Neural cell (in vitro differentiated cells): ENCODE measurements around the gene HSH2D. TPM values are rescaled to one million over a fixed set of nuclear protein-coding genes. Genes with fewer than 3 reads are reported as not detected.

Experiments used
- H2AFZ ChIP-seq: fragments of 200-600, 300-800 bp; sonication (generic), shearing (Covaris generic); 2 replicates; pipeline ENCODE4 v1.6.0; 2014; ENCODE audit warnings: low read depth, mild to moderate bottlenecking, antibody characterized with exemption, low read length, moderate library complexity
- H3F3A ChIP-seq: fragments of 200-600 bp; shearing (Covaris generic); 2 replicates; pipeline ENCODE4 v1.6.1; 2016; ENCODE audit warnings: mild to moderate bottlenecking, moderate library complexity, mixed read lengths, antibody characterized with exemption, low read length; ENCODE audit not compliant: insufficient read depth, poor library complexity, severe bottlenecking
- H3K27ac ChIP-seq: fragments of 200-600, 300-800 bp; sonication (generic), shearing (Covaris generic); 2 replicates; pipeline ENCODE4 v1.5.1; 2014; ENCODE audit warnings: mild to moderate bottlenecking, low read length, moderate library complexity
- H3K27me3 ChIP-seq: fragments of 300-800, 200-600 bp; sonication (generic), shearing (Covaris generic); 2 replicates; pipeline ENCODE4 v1.6.0; 2014; ENCODE audit warnings: mild to moderate bottlenecking, low read depth, low read length, moderate library complexity; ENCODE audit not compliant: insufficient read depth
- H3K36me3 ChIP-seq: fragments of 300-800, 200-600 bp; sonication (generic), shearing (Covaris generic); 2 replicates; pipeline ENCODE4 v1.5.1; 2014; ENCODE audit warnings: mild to moderate bottlenecking, antibody characterized with exemption, low read length, moderate library complexity; ENCODE audit not compliant: insufficient read depth
- H3K4me2 ChIP-seq: fragments of 300-800, 200-600 bp; sonication (generic), shearing (Covaris generic); 2 replicates; pipeline ENCODE4 v1.6.0; 2014; ENCODE audit warnings: mild to moderate bottlenecking, low read length
- H3K4me3 ChIP-seq: fragments of 300-800, 200-600 bp; sonication (generic), shearing (Covaris generic); 2 replicates; pipeline ENCODE4 v1.5.1; 2014; ENCODE audit warnings: mild to moderate bottlenecking, low read length, moderate library complexity
- H3K79me2 ChIP-seq: fragments of 200-600 bp; shearing (Covaris generic); replicated peaks from 2 replicates; pipeline ENCODE4 v1.6.0; 2014; ENCODE audit warnings: mild to moderate bottlenecking, low read length, moderate library complexity; ENCODE audit not compliant: insufficient read depth
- H3K9ac ChIP-seq: fragments of 300-800, 200-600 bp; sonication (generic), shearing (Covaris generic); 2 replicates; pipeline ENCODE4 v1.6.1; 2016; ENCODE audit warnings: mild to moderate bottlenecking, low read length, mixed read lengths
- H3K9me2 ChIP-seq: fragments of 200-600 bp; shearing (Covaris generic); 2 replicates; pipeline ENCODE4 v1.6.1; 2016; ENCODE audit warnings: mild to moderate bottlenecking, low read length, mixed read lengths; ENCODE audit not compliant: insufficient read depth
- H3K9me3 ChIP-seq: fragments of 200-600, 300-800 bp; sonication (generic), shearing (Covaris generic); 2 replicates; pipeline ENCODE4 v1.6.1; 2016; ENCODE audit warnings: mild to moderate bottlenecking, mixed run types, low read length, moderate library complexity, mixed read lengths
- H4K20me1 ChIP-seq: fragments of 200-600 bp; shearing (Covaris generic); 2 replicates; pipeline ENCODE4 v1.6.1; 2016; ENCODE audit warnings: mild to moderate bottlenecking, mixed run types; ENCODE audit not compliant: insufficient read depth
- EP300 ChIP-seq: fragments of 450-650 bp; conservative IDR thresholded peaks from 2 replicates; pipeline ENCODE4 v1.6.1; 2014; ENCODE audit warnings: antibody characterized with exemption, mild to moderate bottlenecking, moderate library complexity; ENCODE audit not compliant: poor library complexity, severe bottlenecking
- EZH2 ChIP-seq: fragments of 200-600, 300-800 bp; shearing (Covaris generic), sonication (generic); IDR thresholded peaks from 2 replicates; pipeline ENCODE4 v1.6.1; 2014; ENCODE audit warnings: antibody characterized with exemption, low read length, borderline replicate concordance, mild to moderate bottlenecking; ENCODE audit not compliant: insufficient read depth, poor library complexity, severe bottlenecking
- MXI1 ChIP-seq: fragments of 450-650 bp; conservative IDR thresholded peaks from 2 replicates; pipeline ENCODE4 v1.6.1; 2014; ENCODE audit warnings: antibody characterized with exemption, mild to moderate bottlenecking; ENCODE audit not compliant: poor library complexity, severe bottlenecking
- POLR2AphosphoS5 ChIP-seq: IDR thresholded peaks from 2 replicates; pipeline ENCODE4 v1.6.1; 2012
- RAD21 ChIP-seq: fragments of 450-650 bp; conservative IDR thresholded peaks from 2 replicates; pipeline ENCODE4 v1.6.1; 2014; ENCODE audit warnings: antibody characterized with exemption, mild to moderate bottlenecking, moderate library complexity
- SMC3 ChIP-seq: fragments of 450-650 bp; conservative IDR thresholded peaks from 2 replicates; pipeline ENCODE4 v1.6.1; 2014; ENCODE audit warnings: antibody characterized with exemption, mild to moderate bottlenecking, moderate library complexity; ENCODE audit not compliant: poor library complexity
- TAF1 ChIP-seq: IDR thresholded peaks from 2 replicates; pipeline ENCODE4 v1.6.1; 2012; ENCODE audit warnings: low read depth
- polyA plus RNA-seq: library from polyadenylated mRNA; depleted of rRNA; stranded (reverse); fragments of >200 nt; gene quantifications from 2 replicates; pipeline ENCODE4 v1.2.3, GENCODE V29; 2014
- TF ChIP-seq, protein P1 (sequence below): fragments of 450-650 bp; IDR thresholded peaks from 2 replicates; pipeline ENCODE4 v1.5.1; 2014; ENCODE audit warnings: antibody characterized with exemption, mild to moderate bottlenecking, moderate library complexity; ENCODE audit not compliant: poor library complexity, severe bottlenecking
- TF ChIP-seq, protein P2 (sequence below): IDR thresholded peaks from 2 replicates; pipeline ENCODE4 v1.6.1; 2012; ENCODE audit warnings: borderline replicate concordance

Gene HSH2D
- polyA plus RNA-seq, 1 donor from 2014 or later: not detected

- Histone ChIP-seq H2AFZ (no peak overlapping the region), H3K9me2 (no peaks in the 10 kb centered on the region), H3K9me3 (no peaks in the 10 kb centered on the region), H3K4me2 (no peak overlapping the region), H3K36me3 (no peaks in the 10 kb centered on the region), H3K4me3 (no peak overlapping the region), H3K27me3 (no peaks in the 10 kb centered on the region), H3K9ac (no peak overlapping the region), H4K20me1 (no peaks in the 10 kb centered on the region), H3K27ac (no peak overlapping the region), H3F3A (no peaks in the 10 kb centered on the region), H3K79me2 (no peaks in the 10 kb centered on the region)
- TF ChIP-seq POLR2AphosphoS5 (no peak), TAF1 (no peak), MXI1 (no peak), RAD21 (no peak), EZH2 (no peak), EP300 (no peak), SMC3 (no peak)
- TF ChIP-seq, protein P1, sequence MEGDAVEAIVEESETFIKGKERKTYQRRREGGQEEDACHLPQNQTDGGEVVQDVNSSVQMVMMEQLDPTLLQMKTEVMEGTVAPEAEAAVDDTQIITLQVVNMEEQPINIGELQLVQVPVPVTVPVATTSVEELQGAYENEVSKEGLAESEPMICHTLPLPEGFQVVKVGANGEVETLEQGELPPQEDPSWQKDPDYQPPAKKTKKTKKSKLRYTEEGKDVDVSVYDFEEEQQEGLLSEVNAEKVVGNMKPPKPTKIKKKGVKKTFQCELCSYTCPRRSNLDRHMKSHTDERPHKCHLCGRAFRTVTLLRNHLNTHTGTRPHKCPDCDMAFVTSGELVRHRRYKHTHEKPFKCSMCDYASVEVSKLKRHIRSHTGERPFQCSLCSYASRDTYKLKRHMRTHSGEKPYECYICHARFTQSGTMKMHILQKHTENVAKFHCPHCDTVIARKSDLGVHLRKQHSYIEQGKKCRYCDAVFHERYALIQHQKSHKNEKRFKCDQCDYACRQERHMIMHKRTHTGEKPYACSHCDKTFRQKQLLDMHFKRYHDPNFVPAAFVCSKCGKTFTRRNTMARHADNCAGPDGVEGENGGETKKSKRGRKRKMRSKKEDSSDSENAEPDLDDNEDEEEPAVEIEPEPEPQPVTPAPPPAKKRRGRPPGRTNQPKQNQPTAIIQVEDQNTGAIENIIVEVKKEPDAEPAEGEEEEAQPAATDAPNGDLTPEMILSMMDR: no peak
- TF ChIP-seq, protein P2, sequence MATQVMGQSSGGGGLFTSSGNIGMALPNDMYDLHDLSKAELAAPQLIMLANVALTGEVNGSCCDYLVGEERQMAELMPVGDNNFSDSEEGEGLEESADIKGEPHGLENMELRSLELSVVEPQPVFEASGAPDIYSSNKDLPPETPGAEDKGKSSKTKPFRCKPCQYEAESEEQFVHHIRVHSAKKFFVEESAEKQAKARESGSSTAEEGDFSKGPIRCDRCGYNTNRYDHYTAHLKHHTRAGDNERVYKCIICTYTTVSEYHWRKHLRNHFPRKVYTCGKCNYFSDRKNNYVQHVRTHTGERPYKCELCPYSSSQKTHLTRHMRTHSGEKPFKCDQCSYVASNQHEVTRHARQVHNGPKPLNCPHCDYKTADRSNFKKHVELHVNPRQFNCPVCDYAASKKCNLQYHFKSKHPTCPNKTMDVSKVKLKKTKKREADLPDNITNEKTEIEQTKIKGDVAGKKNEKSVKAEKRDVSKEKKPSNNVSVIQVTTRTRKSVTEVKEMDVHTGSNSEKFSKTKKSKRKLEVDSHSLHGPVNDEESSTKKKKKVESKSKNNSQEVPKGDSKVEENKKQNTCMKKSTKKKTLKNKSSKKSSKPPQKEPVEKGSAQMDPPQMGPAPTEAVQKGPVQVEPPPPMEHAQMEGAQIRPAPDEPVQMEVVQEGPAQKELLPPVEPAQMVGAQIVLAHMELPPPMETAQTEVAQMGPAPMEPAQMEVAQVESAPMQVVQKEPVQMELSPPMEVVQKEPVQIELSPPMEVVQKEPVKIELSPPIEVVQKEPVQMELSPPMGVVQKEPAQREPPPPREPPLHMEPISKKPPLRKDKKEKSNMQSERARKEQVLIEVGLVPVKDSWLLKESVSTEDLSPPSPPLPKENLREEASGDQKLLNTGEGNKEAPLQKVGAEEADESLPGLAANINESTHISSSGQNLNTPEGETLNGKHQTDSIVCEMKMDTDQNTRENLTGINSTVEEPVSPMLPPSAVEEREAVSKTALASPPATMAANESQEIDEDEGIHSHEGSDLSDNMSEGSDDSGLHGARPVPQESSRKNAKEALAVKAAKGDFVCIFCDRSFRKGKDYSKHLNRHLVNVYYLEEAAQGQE: no peak
Observed at GRCh38 chr19:16159655-16160054, 16.2 kb downstream of the HSH2D start.

GRCh38 chr19:16160445-16160942 lies 17.0 kb downstream of the HSH2D start:
- H3K4me3 ChIP-seq: no peak overlapping the region
- no peak overlapping the region for H3K4me2 ChIP-seq
- no peaks in the 10 kb centered on the region for H3K79me2 ChIP-seq
- TF ChIP-seq TAF1: no peak
- TF ChIP-seq, protein P1: no peak
- no peak for TF ChIP-seq MXI1
- TF ChIP-seq RAD21: no peak
- no peak for TF ChIP-seq EZH2
- no peak for TF ChIP-seq POLR2AphosphoS5
- TF ChIP-seq EP300: no peak
- TF ChIP-seq SMC3: no peak
- TF ChIP-seq, protein P2: no peak
- H3F3A ChIP-seq: no peaks in the 10 kb centered on the region
- H3K9me3 ChIP-seq: no peaks in the 10 kb centered on the region
- H3K36me3 ChIP-seq: no peaks in the 10 kb centered on the region
- no peaks in the 10 kb centered on the region for H3K9me2 ChIP-seq
- H3K27me3 ChIP-seq: no peaks in the 10 kb centered on the region
- no peaks in the 10 kb centered on the region for H4K20me1 ChIP-seq
- no peak overlapping the region for H3K9ac ChIP-seq
- no peak overlapping the region for H2AFZ ChIP-seq
- H3K27ac ChIP-seq: no peak overlapping the region
